Aorta (tissue), 5 donors: ENCODE results near the gene TTBK2. TPM values are rescaled to one million over a fixed set of nuclear protein-coding genes. Genes with fewer than 3 reads are reported as not detected.

Experiments used
- ATAC-seq: fragments of 200-7000 bp; cut with Tn5 transposase; one replicate; pipeline ENCODE4 v1.9.1; 2022; ENCODE audit warnings: moderate library complexity; ENCODE audit not compliant: low FRiP score
- DNase-seq, 2 donors: peaks; one replicate each; pipeline ENCODE4 v3.0.0-alpha.2; 2020
- H3K27ac ChIP-seq, 2 donors: one replicate each; pipeline ENCODE4 v1.5.1; 2013; ENCODE audit warnings: low read length in 2 of 2, mild to moderate bottlenecking in 2 of 2, moderate library complexity in 2 of 2, control low read depth in 1 of 2, inconsistent platforms in 1 of 2, low read depth in 1 of 2
- H3K27me3 ChIP-seq, 2 donors: one replicate each; pipeline ENCODE4 v1.6.1; 2013; ENCODE audit warnings: control low read depth in 1 of 2, low read length in 1 of 2, mild to moderate bottlenecking in 1 of 2, moderate library complexity in 1 of 2; ENCODE audit not compliant: insufficient read depth in 2 of 2, control insufficient read depth in 1 of 2
- H3K36me3 ChIP-seq, 2 donors: one replicate each; pipeline ENCODE4 v1.6.1; 2013; ENCODE audit warnings: control low read depth in 1 of 2, low read length in 1 of 2, mild to moderate bottlenecking in 1 of 2; ENCODE audit not compliant: insufficient read depth in 2 of 2, control insufficient read depth in 1 of 2
- H3K4me1 ChIP-seq, 2 donors: one replicate each; pipeline ENCODE4 v1.6.1; 2013; ENCODE audit warnings: low read length in 2 of 2, control low read depth in 1 of 2, mild to moderate bottlenecking in 1 of 2, moderate library complexity in 1 of 2; ENCODE audit not compliant: insufficient read depth in 2 of 2, control insufficient read depth in 1 of 2
- H3K4me3 ChIP-seq, 2 donors: one replicate each; pipeline ENCODE4 v1.5.1; 2013; ENCODE audit warnings: low read length in 2 of 2, control low read depth in 1 of 2, mild to moderate bottlenecking in 1 of 2
- H3K9me3 ChIP-seq: one replicate; pipeline ENCODE4 v1.6.1; 2013; ENCODE audit warnings: mild to moderate bottlenecking, low read length; ENCODE audit not compliant: control insufficient read depth
- WGBS, 2 donors: extraction: QIAGEN DNeasy Blood & Tissue Kit; methylation state at CpG; one replicate each; pipeline ENCODE4 v1.1.7; 2013; 5-methylcytosine and 5-hydroxymethylcytosine counted together
- intact Hi-C, 2 donors: fragments of 100-400 bp; cut with DNase I; formaldehyde crosslinking; loops; one replicate each; pipeline versions ENCODE4 v1.14.2 to v1.15.0; 2022
- polyA plus RNA-seq, 2 donors: library from polyadenylated mRNA; stranded (reverse); fragments of 200-250 nt; gene quantifications; one replicate each; pipeline ENCODE4 v1.2.3, GENCODE V29; 2013
- total RNA-seq, 2 donors: library from RNA; stranded (reverse); fragmentation: NEBNext Ultra II Directional; extraction: Animal tissue kit (Norgen Biotek cat#: 25700); gene quantifications; one replicate each; pipeline ENCODE4 v1.2.1, GENCODE V29; 2021
- donor health status: healthy with polysubstance abuse.
- donor health status: Bipolar disorder and iron deficiency.
- donor health status: DM: no; HTN: no; CAD: no.
- donor health status: DM: no; HTN: no; CAD: no.
- donor health status: DM: yes; HTN: yes; CAD: no.

Gene TTBK2
- total and polyA plus RNA-seq, 4 donors: 7.2 to 37.6 (median 22.8) TPM

GRCh38 chr15:42727750-42728381 lies 192.7 kb downstream of the TTBK2 start:
- H3K27ac ChIP-seq: no peak overlapping the region
- ATAC-seq: no peak
- no peaks in the 10 kb centered on the region for H3K9me3 ChIP-seq
- H3K4me3 ChIP-seq: no peak overlapping the region
- H3K4me1 ChIP-seq: no peaks in the 10 kb centered on the region
- no peak for DNase-seq
- intact Hi-C loops: no loop called here
- 68 to 74% methylated on average over 13 of the region's 13 CpGs for WGBS, 2 donors
- H3K36me3 ChIP-seq: peaks cover 4 to 6% of the 10 kb centered on the region in 2 donors
- H3K27me3 ChIP-seq: no peaks in the 10 kb centered on the region

GRCh38 chr15:42726114-42726513 lies 194.5 kb downstream of the TTBK2 start:
- ATAC-seq (no peak), DNase-seq (no peak)
- Histone ChIP-seq H3K4me1 (no peaks in the 10 kb centered on the region), H3K27me3 (no peaks in the 10 kb centered on the region), H3K36me3 (peaks cover 4 to 5% of the 10 kb centered on the region in 2 donors), H3K4me3 (no peak overlapping the region), H3K9me3 (no peaks in the 10 kb centered on the region), H3K27ac (no peak overlapping the region)
- intact Hi-C loops: no loop called here
- 72 to 81% methylated on average over 11 of the region's 11 CpGs for WGBS, 2 donors

- 79 to 80% methylated on average over 12 of the region's 12 CpGs for WGBS, 2 donors
- DNase-seq: no peak
- intact Hi-C loops: no loop called here
- H3K27me3 ChIP-seq: no peaks in the 10 kb centered on the region
- peaks cover 2 to 4% of the 10 kb centered on the region in 2 donors for H3K36me3 ChIP-seq
- no peaks in the 10 kb centered on the region for H3K4me1 ChIP-seq
- no peak overlapping the region for H3K4me3 ChIP-seq
- ATAC-seq: no peak
- no peak overlapping the region for H3K27ac ChIP-seq
- H3K9me3 ChIP-seq: no peaks in the 10 kb centered on the region
Observed at GRCh38 chr15:42725331-42725903, 195.2 kb downstream of the TTBK2 start.

GRCh38 chr15:42724276-42724675 lies 196.3 kb downstream of the TTBK2 start:
- no peaks in the 10 kb centered on the region for H3K4me1 ChIP-seq
- H3K36me3 ChIP-seq: peaks cover 4 to 5% of the 10 kb centered on the region in 2 donors
- no peaks in the 10 kb centered on the region for H3K9me3 ChIP-seq
- intact Hi-C loops: no loop called here
- H3K4me3 ChIP-seq: no peak overlapping the region
- H3K27ac ChIP-seq: no peak overlapping the region
- 74 to 78% methylated on average over 6 of the region's 6 CpGs for WGBS, 2 donors
- no peak for DNase-seq
- H3K27me3 ChIP-seq: no peaks in the 10 kb centered on the region
- no peak for ATAC-seq

GRCh38 chr15:42723068-42723467 lies 197.5 kb downstream of the TTBK2 start:
- Histone ChIP-seq H3K4me3 (no peak overlapping the region), H3K36me3 (peaks cover 4 to 6% of the 10 kb centered on the region in 2 donors), H3K4me1 (no peaks in the 10 kb centered on the region), H3K9me3 (no peaks in the 10 kb centered on the region), H3K27me3 (no peaks in the 10 kb centered on the region), H3K27ac (no peak overlapping the region)
- intact Hi-C loops: no loop called here
- 85 to 86% methylated on average over 4 of the region's 4 CpGs for WGBS, 2 donors
- DNase-seq (no peak), ATAC-seq (no peak)

- no peak for ATAC-seq
- intact Hi-C loops: no loop called here
- Histone ChIP-seq H3K4me1 (no peaks in the 10 kb centered on the region), H3K36me3 (peaks cover 4 to 6% of the 10 kb centered on the region in 2 donors), H3K9me3 (no peaks in the 10 kb centered on the region), H3K27me3 (no peaks in the 10 kb centered on the region), H3K4me3 (no peak overlapping the region), H3K27ac (peak overlapping the region; percentile 37 to 84)
- DNase-seq: no peak
- 22 to 36% methylated on average over 3 of the region's 3 CpGs for WGBS, 2 donors
Observed at GRCh38 chr15:42721916-42722315, 198.7 kb downstream of the TTBK2 start.

- DNase-seq (no peak), ATAC-seq (no peak)
- peak overlapping the region in 1 of 2 donors; percentile 5 for H3K27ac ChIP-seq
- intact Hi-C loops: no loop called here
- WGBS, 2 donors: 62 to 67% methylated on average over 6 of the region's 6 CpGs
- no peaks in the 10 kb centered on the region for H3K4me1 ChIP-seq
- H3K36me3 ChIP-seq: peaks cover 4 to 8% of the 10 kb centered on the region in 2 donors
- H3K4me3 ChIP-seq: no peak overlapping the region
- H3K27me3 ChIP-seq: no peaks in the 10 kb centered on the region
- no peaks in the 10 kb centered on the region for H3K9me3 ChIP-seq
Observed at GRCh38 chr15:42721016-42721415, 199.6 kb downstream of the TTBK2 start.

DNA sequence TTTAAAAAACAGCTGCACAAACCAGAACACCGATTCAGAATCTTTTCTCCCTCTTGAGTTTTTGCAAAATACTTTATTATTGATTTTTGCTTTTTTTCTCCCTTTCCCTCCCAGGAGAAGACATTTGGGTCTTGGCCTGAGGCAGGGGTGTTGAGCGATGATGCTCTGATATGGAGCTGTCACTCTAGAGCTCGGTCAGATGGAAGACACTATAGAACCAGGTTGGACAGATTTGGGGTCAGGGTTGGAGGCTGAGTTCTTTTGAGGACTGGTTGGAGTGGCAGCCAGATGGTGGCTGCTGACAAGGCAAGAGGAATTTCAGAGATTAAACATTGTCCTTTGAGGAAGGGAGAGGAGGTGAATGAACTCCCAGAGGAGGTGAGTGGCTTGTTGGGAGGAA lies 200.5 kb downstream of the TTBK2 start:
- Histone ChIP-seq H3K27ac (peak overlapping the region in 1 of 2 donors; percentile 60), H3K27me3 (no peaks in the 10 kb centered on the region), H3K36me3 (peaks cover 4 to 8% of the 10 kb centered on the region in 2 donors), H3K4me1 (no peaks in the 10 kb centered on the region), H3K4me3 (no peak overlapping the region), H3K9me3 (no peaks in the 10 kb centered on the region)
- 79 to 86% methylated on average over 3 of the region's 3 CpGs for WGBS, 2 donors
- intact Hi-C loops: no loop called here
- DNase-seq: no peak
- ATAC-seq: no peak

GRCh38 chr15:42719043-42719442 lies 201.5 kb downstream of the TTBK2 start:
- H3K4me1 ChIP-seq: no peaks in the 10 kb centered on the region
- intact Hi-C loops: no loop called here
- H3K36me3 ChIP-seq: peaks cover 0 to 6% of the 10 kb centered on the region in 2 donors
- H3K27ac ChIP-seq: no peak overlapping the region
- no peak overlapping the region for H3K4me3 ChIP-seq
- no peaks in the 10 kb centered on the region for H3K27me3 ChIP-seq
- no peaks in the 10 kb centered on the region for H3K9me3 ChIP-seq
- WGBS, 2 donors: 84 to 87% methylated on average over 6 of the region's 6 CpGs
- DNase-seq (no peak), ATAC-seq (no peak)
